A549 (cell line): Measurements from ENCODE around the gene C1QL3.

Experiments used
- BCL3 ChIP-seq: fragments of >200 bp; sonication (Bioruptor Twin); formaldehyde crosslinking; IDR thresholded peaks from 3 replicates; pipeline ENCODE4 v1.6.1; 2016
- BHLHE40 ChIP-seq: IDR thresholded peaks from 2 replicates; pipeline ENCODE4 v1.6.1; 2012; ENCODE audit warnings: low read depth, low read length, inconsistent platforms
- CEBPB ChIP-seq, 2 experiments: fragments of >200 bp in 1 of 2; sonication (Bioruptor Twin) in 1 of 2; formaldehyde crosslinking in 1 of 2; IDR thresholded peaks; 2 replicates each; pipeline ENCODE4 v1.6.1; 2012 to 2016
- CHD2 ChIP-seq: fragments of 150-350 bp; IDR thresholded peaks from 2 replicates; pipeline ENCODE4 v1.6.1; 2014; ENCODE audit warnings: low read length; ENCODE audit not compliant: partially characterized antibody
- CTCF ChIP-seq: fragments of >200 bp; sonication (Bioruptor Twin); formaldehyde crosslinking; IDR thresholded peaks from 3 replicates; pipeline ENCODE4 v1.5.1; 2016
- HOXA7 ChIP-seq: fragments of 250-450 bp; sonication (Bioruptor Pico); IDR thresholded peaks from 2 replicates; pipeline ENCODE4 v1.5.0; 2020; ENCODE audit warnings: mild to moderate bottlenecking, moderate library complexity
- JUN ChIP-seq, 2 experiments: fragments of >200 bp; sonication (Bioruptor Twin); formaldehyde crosslinking; IDR thresholded peaks; 2 replicates in 1 of 2; 3 replicates in 1 of 2; pipeline ENCODE4 v1.6.1; 2016 to 2017
- POLR2A ChIP-seq: IDR thresholded peaks from 2 replicates; pipeline ENCODE4 v1.6.1; 2012; ENCODE audit warnings: mild to moderate bottlenecking, low read length
- RARB ChIP-seq: fragments of 250-450 bp; sonication (Bioruptor Pico); IDR thresholded peaks from 2 replicates; pipeline ENCODE4 v1.8.0; 2021; ENCODE audit warnings: mild to moderate bottlenecking, moderate library complexity

GRCh38 chr10:16521311-16522016 is at the start of gene C1QL3:
- TF ChIP-seq CTCF (no peak), RARB (CRISPR knock-in tag) (no peak), BHLHE40 (no peak), JUN (IDR thresholded peaks at IDR 0.05) (no peak), BCL3 (no peak), CHD2 (no peak), HOXA7 (CRISPR knock-in tag) (no peak), CEBPB (IDR thresholded peaks at IDR 0.05) (no peak), POLR2A (no peak)
